Left ventricle myocardium inferior (tissue), 1 donor: ENCODE data around the gene VPREB3. TPM values are rescaled to one million over a fixed set of nuclear protein-coding genes. Genes with fewer than 3 reads are reported as not detected.

Experiments
- DNase-seq: peaks from one replicate; pipeline ENCODE4 v3.0.0-alpha.2; 2020
- H3K27ac ChIP-seq: fragments of 200-600 bp; replicated peaks from 2 replicates; pipeline ENCODE4 v1.8.0; 2021
- H3K27me3 ChIP-seq: fragments of 200-600 bp; 2 replicates; pipeline ENCODE4 v1.8.0; 2021; ENCODE audit warnings: low read depth
- H3K36me3 ChIP-seq: fragments of 200-600 bp; 2 replicates; pipeline ENCODE4 v1.8.0; 2021
- H3K4me1 ChIP-seq: fragments of 200-600 bp; 2 replicates; pipeline ENCODE4 v1.8.0; 2021
- H3K4me3 ChIP-seq: fragments of 200-600 bp; 2 replicates; pipeline ENCODE4 v1.8.0; 2021; ENCODE audit warnings: mild to moderate bottlenecking, moderate library complexity
- H3K9me3 ChIP-seq: fragments of 200-600 bp; replicated peaks from 2 replicates; pipeline ENCODE4 v1.8.0; 2021
- intact Hi-C: fragments of 100-400 bp; cut with micrococcal nuclease; formaldehyde crosslinking; loops from one replicate; pipeline ENCODE4 v1.11.0; 2022
- total RNA-seq: library from RNA; stranded (reverse); fragmentation: NEBNext Ultra II Directional; extraction: Animal tissue kit (Norgen Biotek cat#: 25700); gene quantifications from one replicate; pipeline ENCODE4 v1.2.1, GENCODE V29; 2021
- TF ChIP-seq, protein P1 (sequence below): fragments of 200-600 bp; IDR thresholded peaks from 2 replicates; pipeline ENCODE4 v1.8.0; 2021; ENCODE audit warnings: antibody characterized with exemption, mild to moderate bottlenecking, borderline replicate concordance
- donor health status: DM: no; HTN: yes; CAD: no; lungs with severe emphysema.

The VPREB3 gene
- total RNA-seq, 1 donor from 2014 or later: 0.69 TPM

- Histone ChIP-seq H3K4me3 (no peak overlapping the region), H3K4me1 (peaks cover 62% of the 10 kb centered on the region), H3K9me3 (no peaks in the 10 kb centered on the region), H3K27me3 (no peaks in the 10 kb centered on the region), H3K27ac (peak overlapping the region; percentile 1), H3K36me3 (peaks cover 42% of the 10 kb centered on the region)
- TF ChIP-seq, protein P1, sequence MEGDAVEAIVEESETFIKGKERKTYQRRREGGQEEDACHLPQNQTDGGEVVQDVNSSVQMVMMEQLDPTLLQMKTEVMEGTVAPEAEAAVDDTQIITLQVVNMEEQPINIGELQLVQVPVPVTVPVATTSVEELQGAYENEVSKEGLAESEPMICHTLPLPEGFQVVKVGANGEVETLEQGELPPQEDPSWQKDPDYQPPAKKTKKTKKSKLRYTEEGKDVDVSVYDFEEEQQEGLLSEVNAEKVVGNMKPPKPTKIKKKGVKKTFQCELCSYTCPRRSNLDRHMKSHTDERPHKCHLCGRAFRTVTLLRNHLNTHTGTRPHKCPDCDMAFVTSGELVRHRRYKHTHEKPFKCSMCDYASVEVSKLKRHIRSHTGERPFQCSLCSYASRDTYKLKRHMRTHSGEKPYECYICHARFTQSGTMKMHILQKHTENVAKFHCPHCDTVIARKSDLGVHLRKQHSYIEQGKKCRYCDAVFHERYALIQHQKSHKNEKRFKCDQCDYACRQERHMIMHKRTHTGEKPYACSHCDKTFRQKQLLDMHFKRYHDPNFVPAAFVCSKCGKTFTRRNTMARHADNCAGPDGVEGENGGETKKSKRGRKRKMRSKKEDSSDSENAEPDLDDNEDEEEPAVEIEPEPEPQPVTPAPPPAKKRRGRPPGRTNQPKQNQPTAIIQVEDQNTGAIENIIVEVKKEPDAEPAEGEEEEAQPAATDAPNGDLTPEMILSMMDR: no peak
- intact Hi-C loops: no loop called here
- DNase-seq: peak; percentile 69
Observed at GRCh38 chr22:23790819-23791737, 36.9 kb upstream of the VPREB3 start.

GRCh38 chr22:23789638-23790037 lies 35.4 kb upstream of the VPREB3 start:
- Histone ChIP-seq H3K9me3 (no peaks in the 10 kb centered on the region), H3K4me1 (peaks cover 68% of the 10 kb centered on the region), H3K27me3 (no peaks in the 10 kb centered on the region), H3K36me3 (peaks cover 28% of the 10 kb centered on the region), H3K27ac (peak overlapping the region; percentile 1), H3K4me3 (no peak overlapping the region)
- no peak for DNase-seq
- intact Hi-C loops: no loop called here
- TF ChIP-seq, protein P1: no peak

DNA sequence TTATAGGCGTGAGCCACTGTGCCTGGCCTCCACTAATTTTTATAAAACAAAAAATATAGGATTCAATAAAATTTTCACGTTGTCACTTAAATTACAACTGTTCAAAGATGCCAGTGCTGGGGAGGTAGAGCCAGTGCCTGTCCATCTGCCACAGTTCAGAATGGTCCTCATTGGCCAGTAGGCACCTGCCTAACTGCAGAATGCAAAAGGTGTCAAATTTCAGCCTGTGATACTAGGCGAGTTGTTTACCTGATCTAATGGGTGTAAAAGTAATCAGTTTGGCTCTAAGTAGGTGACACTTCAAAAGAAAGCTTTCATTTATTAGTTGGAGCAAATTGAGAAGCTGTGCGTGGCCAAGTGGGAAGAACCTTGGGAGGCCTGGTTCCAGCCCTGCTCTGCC lies 34.9 kb upstream of the VPREB3 start:
- Histone ChIP-seq H3K4me1 (peaks cover 68% of the 10 kb centered on the region), H3K27ac (peak overlapping the region; percentile 1)

GRCh38 chr22:23787910-23788309 lies 33.7 kb upstream of the VPREB3 start:
- H3K4me3 ChIP-seq: peak overlapping the region; percentile 95
- TF ChIP-seq, protein P1: no peak
- peaks cover 11% of the 10 kb centered on the region for H3K36me3 ChIP-seq
- H3K27ac ChIP-seq: peak overlapping the region; percentile 100
- H3K4me1 ChIP-seq: peaks cover 68% of the 10 kb centered on the region
- intact Hi-C loops: no loop called here
- H3K27me3 ChIP-seq: no peaks in the 10 kb centered on the region
- DNase-seq: no peak
- H3K9me3 ChIP-seq: no peaks in the 10 kb centered on the region

More for the DNA sequence above, 34.9 kb upstream of the VPREB3 start:
- TF ChIP-seq, protein P1: no peak
- Histone ChIP-seq H3K9me3 (no peaks in the 10 kb centered on the region), H3K36me3 (peaks cover 23% of the 10 kb centered on the region), H3K27me3 (no peaks in the 10 kb centered on the region), H3K4me3 (no peak overlapping the region)
- no peak for DNase-seq
- intact Hi-C loops: no loop called here

GRCh38 chr22:23787600-23787896 lies 33.3 kb upstream of the VPREB3 start:
- H3K27me3 ChIP-seq: no peaks in the 10 kb centered on the region

More at GRCh38 chr22:23787600-23787896, 33.3 kb upstream of the VPREB3 start:
- Histone ChIP-seq H3K27ac (peak overlapping the region; percentile 100), H3K36me3 (peaks cover 8% of the 10 kb centered on the region), H3K4me3 (peak overlapping the region; percentile 95), H3K4me1 (peaks cover 68% of the 10 kb centered on the region), H3K9me3 (no peaks in the 10 kb centered on the region)
- intact Hi-C loops: no loop called here
- TF ChIP-seq, protein P1: no peak
- DNase-seq: no peak
